ENCODE measurements around the gene POLR3E.
A peak's percentile ranks its signal among the peaks of the same experiment; 100 is the strongest.
"Not testable (repeated sequence)": the region's sequence is repeated elsewhere in the genome, so short reads cannot be mapped to it uniquely, and the experiment has no call there.

Gene POLR3E

GRCh38 chr16:22356930-22357634 lies 59.9 kb downstream of the POLR3E start:
- DNase-seq (ENCODE audit: insufficient read length, low spot score) (no peak), FAIRE-seq (no peak)

GRCh38 chr16:22357635-22357971 lies 60.4 kb downstream of the POLR3E start:
- FAIRE-seq, result no peak
- DNase-seq (ENCODE audit: insufficient read length, low spot score), result no peak

DNA sequence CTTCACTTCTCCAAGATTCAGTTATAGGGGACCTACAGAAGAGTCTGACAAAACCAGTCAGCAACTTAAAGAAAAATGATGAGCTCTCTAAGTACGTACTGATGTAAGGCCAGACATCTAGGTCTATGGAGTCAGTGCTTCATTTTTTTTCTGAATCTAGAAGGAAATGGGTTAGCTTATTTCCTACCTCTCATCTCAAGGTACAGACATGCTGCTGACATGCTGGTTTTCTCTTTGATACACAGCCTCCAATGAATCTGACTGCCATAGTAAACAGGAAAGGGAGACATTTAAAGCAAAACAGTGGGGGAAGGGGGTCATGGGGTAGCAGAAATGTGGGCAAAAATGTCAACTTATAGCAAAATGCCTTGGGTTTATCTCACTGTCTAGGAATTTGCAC lies 60.8 kb downstream of the POLR3E start:
- FAIRE-seq, result no peak

DNA sequence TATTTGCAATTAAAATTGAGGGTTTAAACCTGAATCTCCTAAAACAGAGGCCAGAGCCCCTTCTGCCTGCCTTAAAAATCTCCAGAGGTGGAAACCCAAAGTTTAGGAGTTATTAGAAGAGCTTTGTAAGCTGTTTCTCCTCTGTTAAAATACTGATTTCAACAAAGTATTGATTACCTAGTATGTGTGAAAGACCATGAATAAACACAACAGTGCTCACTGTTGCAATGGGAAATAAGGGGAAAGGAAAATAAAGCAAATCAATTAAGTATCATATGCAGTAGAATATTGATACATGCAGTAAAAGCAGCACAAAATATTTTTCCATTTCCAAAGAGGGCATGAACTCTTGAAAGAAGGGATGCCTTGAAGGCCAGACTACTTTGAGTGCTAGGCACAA lies 62.5 kb downstream of the POLR3E start:
- FAIRE-seq (no peak), DNase-seq (ENCODE audit: insufficient read length, low spot score) (no peak)

More for the DNA sequence above, 60.8 kb downstream of the POLR3E start:
- no peak for DNase-seq (ENCODE audit: insufficient read length, low spot score)

DNA sequence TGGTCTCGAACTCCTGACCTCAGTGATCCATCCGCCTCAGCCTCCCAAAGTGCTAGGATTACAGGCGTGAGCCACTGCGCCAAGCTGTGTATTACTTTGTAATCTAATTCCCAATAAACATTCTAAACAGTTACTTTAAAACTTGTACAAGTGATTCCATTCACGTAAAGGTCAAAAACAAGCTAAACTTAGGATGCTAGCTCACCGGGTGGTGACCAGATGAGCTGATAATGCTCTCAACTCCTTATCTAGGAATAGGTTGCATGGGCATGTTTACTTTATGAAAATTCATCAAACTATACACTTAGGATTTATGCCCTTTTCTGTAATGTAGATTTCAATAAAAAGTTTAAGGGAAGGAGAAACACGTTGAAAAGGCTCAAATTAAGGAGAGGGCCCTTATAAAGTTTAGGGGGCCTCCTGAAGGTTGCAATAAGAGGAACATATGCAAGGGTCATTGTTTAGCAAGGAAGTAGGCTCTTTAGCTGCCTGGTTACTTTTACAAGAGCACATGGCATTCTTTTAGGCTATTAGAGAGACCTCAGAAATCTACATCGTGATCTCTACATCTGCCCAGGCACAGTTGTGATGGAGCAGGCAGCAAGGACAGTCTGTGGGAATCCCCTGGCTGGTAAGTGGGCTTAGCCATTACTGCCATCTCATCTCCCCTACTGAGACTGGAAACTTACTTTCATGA lies 63.9 kb downstream of the POLR3E start:
- FAIRE-seq (no peak), DNase-seq (ENCODE audit: insufficient read length, low spot score) (no peak)

GRCh38 chr16:22364241-22364640 lies 67.0 kb downstream of the POLR3E start:
- DNase-seq (ENCODE audit: insufficient read length, low spot score) (no peak), FAIRE-seq (no peak)

DNA sequence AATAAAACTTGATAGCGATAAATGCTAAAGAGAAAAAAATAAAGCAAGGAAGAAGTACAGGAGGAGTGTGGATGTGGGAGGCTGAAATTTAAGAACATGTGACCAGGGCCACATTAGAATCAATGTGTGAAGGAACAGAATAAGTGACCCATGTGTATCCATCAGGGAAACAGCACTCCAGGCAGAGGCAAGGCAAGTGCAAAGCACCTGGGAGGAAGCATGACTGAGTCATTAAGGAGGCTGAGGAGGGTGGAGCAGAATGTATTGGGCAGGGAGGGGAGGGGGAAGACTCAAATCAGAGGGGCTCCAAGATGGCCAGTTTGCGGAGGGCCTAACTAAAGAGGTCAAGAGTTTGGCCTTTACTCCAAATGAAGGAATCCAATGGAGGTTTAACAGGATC lies 69.2 kb downstream of the POLR3E start:
- DNase-seq (ENCODE audit: insufficient read length, low spot score) (no peak), FAIRE-seq (no peak)

DNA sequence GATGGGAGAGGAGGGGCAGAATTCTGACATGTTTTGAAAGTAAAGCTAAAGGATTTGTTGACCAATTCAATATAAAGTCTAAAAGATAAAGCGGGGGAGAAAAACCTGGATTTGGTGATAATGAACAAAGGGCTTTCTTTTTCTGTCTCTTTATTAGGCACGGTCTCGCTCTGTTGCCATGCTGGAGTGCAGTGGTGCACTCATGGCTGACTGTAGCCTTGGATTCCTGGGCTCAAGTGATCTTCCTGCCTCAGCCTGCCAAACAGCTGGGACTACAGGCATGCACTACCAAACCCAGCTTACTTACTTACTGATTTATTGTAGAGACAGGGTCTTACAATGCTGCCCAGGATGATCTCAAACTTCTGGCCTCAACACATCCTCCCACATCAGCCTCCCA lies 69.7 kb downstream of the POLR3E start:
- FAIRE-seq (no peak), DNase-seq (ENCODE audit: insufficient read length, low spot score) (no peak)

- DNase-seq (ENCODE audit: insufficient read length, low spot score); FAIRE-seq: not testable (repeated sequence)
These were observed 71.1 kb downstream of the POLR3E start for GRCh38 chr16:22368200-22368826.

GRCh38 chr16:22369221-22369811 lies 72.1 kb downstream of the POLR3E start:
- FAIRE-seq (no peak), DNase-seq (ENCODE audit: insufficient read length, low spot score) (no peak)

DNA sequence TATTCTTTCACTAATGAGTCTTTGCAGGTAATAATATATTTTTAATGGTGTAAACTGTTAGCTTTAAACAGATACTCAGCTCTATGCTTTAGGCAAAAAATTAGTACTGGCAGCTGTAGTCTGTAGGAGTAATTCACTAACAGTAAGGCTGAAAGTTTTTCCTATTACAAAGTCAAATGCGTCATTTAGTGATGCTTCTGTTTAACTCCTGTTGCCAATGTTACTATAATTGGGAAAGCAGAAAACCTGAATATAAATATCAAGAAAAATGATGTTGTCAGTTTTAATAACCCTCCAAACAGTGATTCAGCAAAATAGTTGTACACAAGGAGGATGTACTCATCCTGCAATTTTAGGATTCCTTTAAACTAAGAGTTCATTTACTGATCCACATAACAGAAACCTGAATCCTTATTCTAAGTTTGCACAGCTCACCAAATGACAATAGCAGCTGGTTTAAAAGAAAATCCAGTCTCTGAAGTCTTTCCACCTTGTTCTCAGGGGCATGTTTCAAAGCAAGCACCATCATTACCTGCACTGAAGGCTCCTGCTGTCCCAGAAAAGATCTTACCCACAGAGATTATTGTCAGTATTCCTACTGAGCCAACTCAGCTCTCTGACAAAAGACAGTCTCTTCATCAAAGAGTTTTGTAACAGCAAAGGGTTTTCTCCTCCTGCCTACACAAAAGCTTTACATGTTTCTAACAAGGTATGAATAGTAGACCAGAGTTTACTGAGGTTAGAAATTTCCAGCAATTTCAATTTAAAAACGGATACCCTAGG lies 73.0 kb downstream of the POLR3E start:
- DNase-seq (ENCODE audit: insufficient read length, low spot score), result no peak
- no peak for FAIRE-seq

DNA sequence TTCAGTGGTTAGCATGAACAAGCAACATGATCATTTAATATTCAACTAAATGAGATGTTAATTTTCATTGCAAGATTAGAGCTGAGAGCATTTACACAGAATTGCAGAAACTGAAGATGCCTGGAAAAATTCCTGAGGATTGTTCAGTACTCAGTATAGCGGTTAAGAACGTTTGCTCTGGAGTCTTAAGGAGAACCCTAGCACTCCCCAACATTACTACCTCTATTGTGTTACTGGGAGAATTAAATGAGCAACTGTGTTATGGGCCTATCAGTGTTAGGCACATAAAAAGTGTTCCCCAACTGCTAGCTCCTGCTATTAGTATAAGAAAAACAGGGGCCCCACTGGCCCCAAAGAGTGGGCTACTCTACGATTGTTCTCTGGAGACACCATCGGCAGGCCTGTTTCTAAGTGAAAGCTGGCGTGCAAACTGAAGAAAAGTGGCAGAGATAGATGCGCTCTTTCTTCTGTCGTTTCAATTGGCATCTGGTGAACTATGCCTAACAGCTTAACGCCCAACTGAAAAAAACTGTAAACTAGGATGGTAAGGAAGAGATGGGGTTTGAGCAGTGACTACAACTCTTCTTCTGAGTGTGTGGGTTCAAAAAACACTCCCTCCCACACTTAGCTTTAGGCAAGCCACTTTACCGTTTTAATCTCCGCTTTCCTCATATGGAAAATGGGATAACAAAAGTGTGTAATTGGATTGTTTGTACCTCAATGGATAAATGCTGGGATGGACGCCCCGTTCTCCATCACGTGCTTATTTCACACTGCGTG lies 75.9 kb downstream of the POLR3E start:
- DNase-seq (ENCODE audit: insufficient read length, low spot score) (no peak), FAIRE-seq (no peak)

GRCh38 chr16:22373662-22374310 lies 76.6 kb downstream of the POLR3E start:
- DNase-seq (ENCODE audit: insufficient read length, low spot score), result no peak

DNA sequence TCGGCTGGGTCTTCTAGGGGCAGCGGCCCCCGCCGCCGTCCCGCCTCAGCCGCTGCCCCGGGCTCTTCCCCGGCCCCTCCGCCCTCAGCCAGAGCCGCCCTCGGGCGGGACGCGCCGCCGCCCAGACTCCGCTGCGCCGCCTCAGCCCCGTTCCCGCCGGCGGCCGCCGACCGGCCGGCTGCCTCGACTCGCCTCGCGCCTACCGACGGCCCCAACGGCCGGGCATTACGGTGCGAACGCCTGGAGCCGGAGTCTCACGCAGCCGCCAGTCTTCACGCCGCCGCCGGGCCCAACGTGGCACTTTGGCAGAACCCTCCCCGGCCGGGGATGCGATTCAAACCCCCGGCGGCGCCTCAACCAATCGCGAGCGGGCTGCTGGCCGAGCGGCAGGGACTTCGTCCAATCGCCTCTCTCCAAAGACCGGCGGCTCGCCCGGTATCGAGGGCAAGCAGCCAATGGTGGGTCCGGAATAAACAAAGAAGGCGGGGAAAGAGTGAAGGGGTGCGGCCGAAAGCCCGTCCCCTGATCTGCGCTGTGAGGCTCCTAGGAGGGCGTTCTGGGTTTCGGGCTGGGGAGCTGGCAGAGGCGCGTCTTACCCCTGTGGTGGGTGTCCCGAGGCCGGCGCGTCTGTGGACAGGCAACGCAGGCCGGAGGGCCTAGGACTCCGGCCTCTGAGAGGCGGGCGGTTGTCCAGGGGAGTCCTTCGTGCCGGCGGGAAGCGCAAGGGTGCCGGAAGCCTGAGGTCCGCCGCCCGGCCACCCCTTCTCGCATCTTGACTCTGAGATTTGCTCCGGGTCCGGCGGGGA lies 77.3 kb downstream of the POLR3E start, which contains the start of gene CDR2:
TSS of gene CDR2 (minus strand) at position 309 of the 806 bp plus-strand sequence. CDS start 310 bp downstream, outside the sequence.
- peak; percentile 99 for DNase-seq (ENCODE audit: insufficient read length, low spot score)
- FAIRE-seq, result no peak

More at GRCh38 chr16:22373662-22374310, 76.6 kb downstream of the POLR3E start:
- no peak for FAIRE-seq

- FAIRE-seq (no peak), DNase-seq (ENCODE audit: insufficient read length, low spot score) (no peak)
These were observed 78.1 kb downstream of the POLR3E start for GRCh38 chr16:22375117-22375962.

GRCh38 chr16:22375963-22376640 lies 78.9 kb downstream of the POLR3E start:
- DNase-seq (ENCODE audit: insufficient read length, low spot score), result no peak
- FAIRE-seq, result no peak

DNA sequence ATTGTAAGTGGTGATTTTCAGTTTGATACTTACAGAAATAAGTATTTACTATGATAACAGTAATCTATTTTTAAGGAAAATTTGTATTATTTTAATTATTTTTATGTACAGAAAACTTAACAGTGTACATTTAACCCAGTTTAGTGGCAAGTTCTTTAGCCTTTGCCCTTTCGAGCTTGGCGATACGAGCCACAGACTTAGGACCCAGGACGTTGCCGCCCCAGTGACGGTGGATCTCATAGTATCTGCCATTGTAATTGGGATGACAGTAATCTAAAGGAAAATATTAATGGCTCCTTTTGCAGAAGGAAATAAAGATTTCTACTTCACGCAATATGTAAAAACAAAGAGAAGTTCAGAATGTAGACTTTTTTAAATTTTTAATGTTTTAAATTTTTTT lies 82.4 kb downstream of the POLR3E start:
- DNase-seq (ENCODE audit: insufficient read length, low spot score), result no peak
- FAIRE-seq, result no peak
